Gastroesophageal sphincter (tissue), 4 donors: ENCODE results near the gene HOXB4. TPM values are rescaled to one million over a fixed set of nuclear protein-coding genes. Genes with fewer than 3 reads are reported as not detected.

Experiments used
- ATAC-seq: fragments of 150-250 bp; one replicate; pipeline ENCODE4 v1.9.1; 2016; ENCODE audit warnings: mild to moderate bottlenecking, moderate library complexity
- H3K27ac ChIP-seq, 4 donors: fragments of 200-600 bp; sonication (generic) in 3 of 4; 1 replicate in 3 of 4; 2 replicates in 1 of 4; pipeline ENCODE4 v1.5.1; 2016 to 2019
- H3K27me3 ChIP-seq: fragments of 200-600 bp; sonication (generic); one replicate; pipeline ENCODE4 v1.5.1; 2019
- H3K36me3 ChIP-seq, 2 donors: fragments of 200-600 bp; sonication (generic); one replicate each; pipeline ENCODE4 v1.5.1; 2019; ENCODE audit warnings: control low read depth in 1 of 2
- H3K4me1 ChIP-seq, 3 donors: fragments of 200-600 bp; sonication (generic); 1 replicate in 2 of 3; 2 replicates in 1 of 3; pipeline ENCODE4 v1.5.1; 2016 to 2019; ENCODE audit warnings: control low read depth in 2 of 3
- H3K4me3 ChIP-seq, 2 donors: fragments of 200-600 bp; sonication (generic); one replicate each; pipeline ENCODE4 v1.5.1; 2019; ENCODE audit warnings: mild to moderate bottlenecking in 1 of 2, moderate library complexity in 1 of 2
- H3K9me3 ChIP-seq, 3 donors: fragments of 200-600 bp; sonication (generic); one replicate each; pipeline ENCODE4 v1.5.1; 2017 to 2019; ENCODE audit warnings: control low read depth in 2 of 3
- EP300 ChIP-seq: sonication (generic); formaldehyde crosslinking; IDR thresholded peaks from one replicate; pipeline ENCODE4 v1.6.1; 2017; ENCODE audit warnings: antibody characterized with exemption, mild to moderate bottlenecking
- POLR2A ChIP-seq, 2 donors: fragments of 450-650 bp; IDR thresholded peaks; one replicate each; pipeline ENCODE4 v1.6.1; 2017; ENCODE audit warnings: antibody characterized with exemption in 2 of 2, mild to moderate bottlenecking in 2 of 2, moderate library complexity in 1 of 2
- POLR2AphosphoS5 ChIP-seq: sonication (generic); formaldehyde crosslinking; IDR thresholded peaks from one replicate; pipeline ENCODE4 v1.6.1; 2017; ENCODE audit warnings: antibody characterized with exemption
- WGBS, 2 donors: methylation state at CpG; one replicate each; pipeline ENCODE4 v1.1.5; 2018; ENCODE audit warnings: low coverage in 1 of 2; 5-methylcytosine and 5-hydroxymethylcytosine counted together
- total RNA-seq, 4 donors: library from RNA; depleted of rRNA; stranded (reverse); fragments of >200 nt; gene quantifications; one replicate each; pipeline ENCODE4 v1.1.0, GENCODE V29; 2016
- TF ChIP-seq, protein P1 (sequence below), 4 experiments: fragments of 200-600 bp in 2 of 4; fragments of 450-650 bp in 2 of 4; sonication (generic) in 1 of 4; IDR thresholded peaks; one replicate each; pipeline ENCODE4 v1.5.1; 2017 to 2019; ENCODE audit warnings: antibody characterized with exemption in 4 of 4, mild to moderate bottlenecking in 2 of 4, moderate library complexity in 2 of 4

The HOXB4 gene
- total RNA-seq, result 10 to 100 TPM in 1 of 4 donors, 1 to 10 TPM in 3; 3.0 to 12.9 (median 6.9) TPM

DNA sequence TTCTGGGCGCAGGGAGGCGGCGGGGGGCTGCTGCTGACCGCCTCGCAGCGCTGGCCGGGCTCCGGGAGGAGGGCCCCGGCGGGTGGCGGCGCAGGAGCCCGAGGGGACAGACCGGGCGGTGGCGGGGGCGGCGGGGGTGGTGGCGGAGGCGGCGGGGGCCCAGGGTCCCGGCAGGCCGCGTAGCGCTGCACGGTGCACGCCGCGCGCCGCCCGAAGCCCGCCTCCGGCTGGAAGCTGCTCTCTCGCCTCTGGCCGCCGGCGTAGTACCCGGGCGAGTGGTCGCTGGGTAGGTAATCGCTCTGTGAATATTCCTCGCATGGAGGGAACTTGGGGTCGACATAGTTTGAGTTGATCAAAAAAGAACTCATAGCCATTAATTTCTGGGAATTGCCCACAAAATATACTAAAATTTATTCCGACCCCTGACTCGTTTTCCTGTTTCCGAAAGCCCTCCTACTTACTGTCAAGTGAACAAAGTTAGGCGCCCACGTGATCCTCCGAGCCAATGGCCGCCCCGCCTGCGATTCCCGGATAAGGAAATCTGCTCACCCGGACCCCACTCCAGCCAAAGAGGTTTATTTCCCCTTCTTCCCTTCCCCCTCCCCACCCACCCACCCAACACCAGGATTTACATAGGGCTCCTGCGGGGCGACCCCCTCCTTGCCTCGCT lies at the start of gene HOXB4:
HOXB4 (minus strand) TSS at position 405 of the 670 bp plus-strand sequence; CDS start at position 374, 31 bp downstream.
- TF ChIP-seq POLR2A (IDR thresholded peaks at IDR 0.05), result no peak
- peak; percentile 36 for TF ChIP-seq POLR2AphosphoS5
- TF ChIP-seq, protein P1, sequence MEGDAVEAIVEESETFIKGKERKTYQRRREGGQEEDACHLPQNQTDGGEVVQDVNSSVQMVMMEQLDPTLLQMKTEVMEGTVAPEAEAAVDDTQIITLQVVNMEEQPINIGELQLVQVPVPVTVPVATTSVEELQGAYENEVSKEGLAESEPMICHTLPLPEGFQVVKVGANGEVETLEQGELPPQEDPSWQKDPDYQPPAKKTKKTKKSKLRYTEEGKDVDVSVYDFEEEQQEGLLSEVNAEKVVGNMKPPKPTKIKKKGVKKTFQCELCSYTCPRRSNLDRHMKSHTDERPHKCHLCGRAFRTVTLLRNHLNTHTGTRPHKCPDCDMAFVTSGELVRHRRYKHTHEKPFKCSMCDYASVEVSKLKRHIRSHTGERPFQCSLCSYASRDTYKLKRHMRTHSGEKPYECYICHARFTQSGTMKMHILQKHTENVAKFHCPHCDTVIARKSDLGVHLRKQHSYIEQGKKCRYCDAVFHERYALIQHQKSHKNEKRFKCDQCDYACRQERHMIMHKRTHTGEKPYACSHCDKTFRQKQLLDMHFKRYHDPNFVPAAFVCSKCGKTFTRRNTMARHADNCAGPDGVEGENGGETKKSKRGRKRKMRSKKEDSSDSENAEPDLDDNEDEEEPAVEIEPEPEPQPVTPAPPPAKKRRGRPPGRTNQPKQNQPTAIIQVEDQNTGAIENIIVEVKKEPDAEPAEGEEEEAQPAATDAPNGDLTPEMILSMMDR (IDR thresholded peaks at IDR 0.05), result no peak
- no peak for TF ChIP-seq EP300
- Histone ChIP-seq H3K9me3 (no peaks in the 10 kb centered on the region), H3K4me1 (peaks cover 7 to 85% (median 8%) of the 10 kb centered on the region in 3 donors), H3K4me3 (peak within 1 kb of the TSS; percentile 66 to 81), H3K36me3 (no peaks in the 10 kb centered on the region), H3K27ac (peak within 1 kb of the TSS; percentile 97 to 98 (median 97)), H3K27me3 (no peaks in the 10 kb centered on the region)
- WGBS, 2 donors, result 0 to 1% methylated on average over 11 of the region's 58 CpGs
- peak; percentile 66 for ATAC-seq

- TF ChIP-seq POLR2AphosphoS5 (no peak), EP300 (no peak), POLR2A (IDR thresholded peaks at IDR 0.05) (no peak)
- TF ChIP-seq, protein P1 (IDR thresholded peaks at IDR 0.05), result no peak
- Histone ChIP-seq H3K4me1 (peaks cover 0 to 26% (median 23%) of the 10 kb centered on the region in 3 donors), H3K27me3 (peaks cover 100% of the 10 kb centered on the region), H3K9me3 (no peaks in the 10 kb centered on the region), H3K36me3 (no peaks in the 10 kb centered on the region), H3K4me3 (no peak overlapping the region), H3K27ac (no peak overlapping the region)
- 4 to 23% methylated on average over 3 of the region's 5 CpGs for WGBS, 2 donors
- ATAC-seq, result no peak
Observed at GRCh38 chr17:48627118-48627597, 49.0 kb upstream of the HOXB4 start.

- Histone ChIP-seq H3K27me3 (peaks cover 100% of the 10 kb centered on the region), H3K4me1 (peaks cover 0 to 26% (median 23%) of the 10 kb centered on the region in 3 donors), H3K27ac (no peak within 1 kb of the TSS), H3K9me3 (no peaks in the 10 kb centered on the region), H3K36me3 (no peaks in the 10 kb centered on the region), H3K4me3 (peak within 1 kb of the TSS in 1 of 2 donors; percentile 41)
- ATAC-seq, result no peak
- TF ChIP-seq EP300 (no peak), POLR2AphosphoS5 (no peak), POLR2A (IDR thresholded peaks at IDR 0.05) (no peak)
- TF ChIP-seq, protein P1 (IDR thresholded peaks at IDR 0.05), result no peak
- WGBS, 2 donors, result 2 to 4% methylated on average over 5 to 20 of the region's 50 CpGs
Observed at GRCh38 chr17:48626245-48627117, 48.3 kb upstream of the HOXB4 start, which contains the start of gene HOXB9. Gene HOXB9 (minus strand): TSS chr17:48626358. CDS start chr17:48626269, 89 bp downstream.

- 1% methylated on average over 14 to 24 of the region's 69 CpGs for WGBS, 2 donors
- Histone ChIP-seq H3K9me3 (no peaks in the 10 kb centered on the region), H3K4me1 (peaks cover 0 to 26% (median 23%) of the 10 kb centered on the region in 3 donors), H3K4me3 (peak overlapping the region in 1 of 2 donors; percentile 41), H3K27me3 (peaks cover 100% of the 10 kb centered on the region), H3K27ac (no peak overlapping the region), H3K36me3 (no peaks in the 10 kb centered on the region)
- peak; percentile 42 for ATAC-seq
- no peak for TF ChIP-seq POLR2A (IDR thresholded peaks at IDR 0.05)
- TF ChIP-seq, protein P1 (IDR thresholded peaks at IDR 0.05), result no peak
- TF ChIP-seq EP300, result no peak
- no peak for TF ChIP-seq POLR2AphosphoS5
Observed at GRCh38 chr17:48625495-48626244, 47.5 kb upstream of the HOXB4 start.
